Liver (tissue), 9 donors: Measurements from ENCODE around the gene FAM193A. TPM values are rescaled to one million over a fixed set of nuclear protein-coding genes. Genes with fewer than 3 reads are reported as not detected.

Experiments used
- DNase-seq: peaks from one replicate; pipeline ENCODE4 v3.0.0-alpha.2; 2017; ENCODE audit warnings: low spot score
- H3K27ac ChIP-seq, 2 donors: one replicate each; pipeline ENCODE4 v1.7.0; 2013; ENCODE audit warnings: inconsistent platforms in 2 of 2, low read length in 2 of 2, control low read depth in 1 of 2, low read depth in 1 of 2, mild to moderate bottlenecking in 1 of 2
- H3K27me3 ChIP-seq, 4 donors: one replicate each; pipeline versions ENCODE4 v1.6.1 to v1.7.0; 2013; ENCODE audit warnings: low read length in 3 of 4, inconsistent platforms in 1 of 4, mild to moderate bottlenecking in 1 of 4, moderate library complexity in 1 of 4; ENCODE audit not compliant: control insufficient read depth in 4 of 4, insufficient read depth in 4 of 4
- H3K36me3 ChIP-seq, 4 donors: one replicate each; pipeline versions ENCODE4 v1.6.1 to v1.7.0; 2013; ENCODE audit warnings: low read length in 3 of 4, mild to moderate bottlenecking in 3 of 4, low read depth in 1 of 4, moderate library complexity in 1 of 4; ENCODE audit not compliant: control insufficient read depth in 4 of 4, insufficient read depth in 3 of 4
- H3K4me1 ChIP-seq, 4 donors: one replicate each; pipeline versions ENCODE4 v1.6.1 to v1.7.0; 2013; ENCODE audit warnings: low read length in 3 of 4, mild to moderate bottlenecking in 3 of 4, moderate library complexity in 1 of 4; ENCODE audit not compliant: control insufficient read depth in 4 of 4, insufficient read depth in 4 of 4
- H3K4me3 ChIP-seq, 3 donors: one replicate each; pipeline versions ENCODE4 v1.6.1 to v1.7.0; 2013; ENCODE audit warnings: low read length in 3 of 3, control low read depth in 1 of 3, low read depth in 1 of 3, mild to moderate bottlenecking in 1 of 3
- H3K9ac ChIP-seq, 2 donors: one replicate each; pipeline ENCODE4 v1.7.0; 2013; ENCODE audit warnings: low read length in 2 of 2, mild to moderate bottlenecking in 2 of 2, moderate library complexity in 2 of 2, control low read depth in 1 of 2, low read depth in 1 of 2
- H3K9me3 ChIP-seq, 4 donors: one replicate each; pipeline versions ENCODE4 v1.6.1 to v1.7.0; 2013; ENCODE audit warnings: low read length in 3 of 4; ENCODE audit not compliant: control insufficient read depth in 4 of 4
- ATF3 ChIP-seq: IDR thresholded peaks from 2 replicates; pipeline ENCODE4 v1.6.1; 2016; ENCODE audit warnings: antibody characterized with exemption
- EGR1 ChIP-seq, 2 donors: IDR thresholded peaks; 2 replicates each; pipeline ENCODE4 v1.6.1; 2016 to 2018; ENCODE audit warnings: antibody characterized with exemption in 2 of 2, low read depth in 2 of 2
- FOXA1 ChIP-seq: IDR thresholded peaks from 2 replicates; pipeline ENCODE4 v1.6.1; 2016; ENCODE audit warnings: antibody characterized with exemption
- FOXA2 ChIP-seq: IDR thresholded peaks from 2 replicates; pipeline ENCODE4 v1.6.1; 2016; ENCODE audit warnings: antibody characterized with exemption
- GABPA ChIP-seq, 2 donors: IDR thresholded peaks in 1 of 2; conservative IDR thresholded peaks in 1 of 2; 2 replicates each; pipeline ENCODE4 v1.6.1; 2016; ENCODE audit warnings: antibody characterized with exemption in 2 of 2, mild to moderate bottlenecking in 1 of 2, moderate library complexity in 1 of 2
- HNF4A ChIP-seq, 2 donors: conservative IDR thresholded peaks; 2 replicates each; pipeline ENCODE4 v1.6.1; 2016; ENCODE audit warnings: antibody characterized with exemption in 2 of 2, mild to moderate bottlenecking in 2 of 2
- HNF4G ChIP-seq: IDR thresholded peaks from 2 replicates; pipeline ENCODE4 v1.6.1; 2016; ENCODE audit warnings: antibody characterized with exemption
- JUND ChIP-seq, 2 donors: IDR thresholded peaks; 2 replicates each; pipeline ENCODE4 v1.6.1; 2016; ENCODE audit warnings: antibody characterized with exemption in 2 of 2
- NR2F2 ChIP-seq: IDR thresholded peaks from 2 replicates; pipeline ENCODE4 v1.6.1; 2016; ENCODE audit warnings: antibody characterized with exemption
- RAD21 ChIP-seq, 2 donors: IDR thresholded peaks; 2 replicates each; pipeline ENCODE4 v1.6.1; 2016; ENCODE audit warnings: antibody characterized with exemption in 2 of 2, mild to moderate bottlenecking in 2 of 2
- RXRA ChIP-seq, 2 donors: IDR thresholded peaks; 2 replicates each; pipeline ENCODE4 v1.6.1; 2017 to 2018; ENCODE audit warnings: antibody characterized with exemption in 2 of 2, mild to moderate bottlenecking in 1 of 2
- SP1 ChIP-seq: IDR thresholded peaks from 2 replicates; pipeline ENCODE4 v1.6.1; 2018; ENCODE audit warnings: antibody characterized with exemption, mild to moderate bottlenecking
- TAF1 ChIP-seq: conservative IDR thresholded peaks from 2 replicates; pipeline ENCODE4 v1.6.1; 2016; ENCODE audit warnings: antibody characterized with exemption, mild to moderate bottlenecking
- YY1 ChIP-seq: IDR thresholded peaks from 2 replicates; pipeline ENCODE4 v1.6.1; 2016; ENCODE audit warnings: antibody characterized with exemption, mild to moderate bottlenecking
- WGBS: extraction: QIAGEN DNeasy Blood & Tissue Kit; methylation state at CpG from one replicate; pipeline ENCODE4 v1.1.7; 2013; 5-methylcytosine and 5-hydroxymethylcytosine counted together
- polyA plus RNA-seq, 2 donors: library from polyadenylated mRNA; stranded (reverse) in 1 of 2; unstranded in 1 of 2; fragments of 200-250 nt in 1 of 2; fragments of >200 nt in 1 of 2; fragmentation: Nextera tagmentation in 1 of 2; extraction: Ambion mirVana in 1 of 2; gene quantifications; one replicate each; pipeline versions ENCODE4 v1.2.1 to v1.2.3, GENCODE V29; 2013 to 2015
- total RNA-seq, 2 donors: library from RNA; depleted of rRNA; stranded (reverse); fragments of >200 nt; gene quantifications; one replicate each; pipeline ENCODE4 v1.2.3, GENCODE V29; 2014
- TF ChIP-seq, protein P1 (sequence below): fragments of 150-350 bp; IDR thresholded peaks from 2 replicates; pipeline ENCODE4 v1.5.1; 2017; ENCODE audit warnings: improper control_type of control experiment, low read depth, low read length; ENCODE audit not compliant: missing input control
- TF ChIP-seq, protein P2 (sequence below): IDR thresholded peaks from 2 replicates; pipeline ENCODE4 v1.6.1; 2016; ENCODE audit warnings: antibody characterized with exemption
- TF ChIP-seq, protein P3 (sequence below): IDR thresholded peaks from 2 replicates; pipeline ENCODE4 v1.6.1; 2016; ENCODE audit warnings: antibody characterized with exemption
- TF ChIP-seq, protein P4 (sequence below): IDR thresholded peaks from 2 replicates; pipeline ENCODE4 v1.6.1; 2016; ENCODE audit warnings: antibody characterized with exemption, mild to moderate bottlenecking
- donor health status: healthy.
- donor health status: healthy.
- donor health status: healthy.
- donor health status: healthy.
- donor health status: healthy.

The FAM193A gene
- total and polyA plus RNA-seq, 4 donors = 3.9 to 10.2 (median 7.0) TPM

DNA sequence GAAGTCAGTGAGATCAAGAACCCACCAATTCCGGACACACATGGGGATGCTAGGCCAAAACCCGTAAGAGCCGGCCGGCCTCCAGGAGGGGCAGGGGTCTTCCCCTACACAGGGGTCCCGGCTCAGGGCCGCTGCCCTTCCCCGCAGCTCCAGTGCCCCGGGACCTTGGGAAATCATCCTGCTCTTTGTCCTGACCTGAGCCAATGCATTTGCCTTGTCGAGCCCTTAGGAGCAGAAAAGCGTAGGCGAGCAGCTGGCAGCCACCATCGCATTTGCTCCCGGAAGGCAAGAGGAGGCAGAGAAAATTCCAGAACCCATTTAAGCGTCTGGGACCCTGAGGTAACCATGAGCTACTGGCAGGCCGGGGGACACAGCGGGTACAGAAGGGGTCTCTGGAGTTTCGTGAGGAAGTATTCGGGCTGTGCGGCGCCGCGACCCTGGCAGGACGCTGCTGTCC, 227.1 kb downstream of the FAM193A start (continued):
- TF ChIP-seq, protein P1, sequence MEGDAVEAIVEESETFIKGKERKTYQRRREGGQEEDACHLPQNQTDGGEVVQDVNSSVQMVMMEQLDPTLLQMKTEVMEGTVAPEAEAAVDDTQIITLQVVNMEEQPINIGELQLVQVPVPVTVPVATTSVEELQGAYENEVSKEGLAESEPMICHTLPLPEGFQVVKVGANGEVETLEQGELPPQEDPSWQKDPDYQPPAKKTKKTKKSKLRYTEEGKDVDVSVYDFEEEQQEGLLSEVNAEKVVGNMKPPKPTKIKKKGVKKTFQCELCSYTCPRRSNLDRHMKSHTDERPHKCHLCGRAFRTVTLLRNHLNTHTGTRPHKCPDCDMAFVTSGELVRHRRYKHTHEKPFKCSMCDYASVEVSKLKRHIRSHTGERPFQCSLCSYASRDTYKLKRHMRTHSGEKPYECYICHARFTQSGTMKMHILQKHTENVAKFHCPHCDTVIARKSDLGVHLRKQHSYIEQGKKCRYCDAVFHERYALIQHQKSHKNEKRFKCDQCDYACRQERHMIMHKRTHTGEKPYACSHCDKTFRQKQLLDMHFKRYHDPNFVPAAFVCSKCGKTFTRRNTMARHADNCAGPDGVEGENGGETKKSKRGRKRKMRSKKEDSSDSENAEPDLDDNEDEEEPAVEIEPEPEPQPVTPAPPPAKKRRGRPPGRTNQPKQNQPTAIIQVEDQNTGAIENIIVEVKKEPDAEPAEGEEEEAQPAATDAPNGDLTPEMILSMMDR = no peak
- TF ChIP-seq HNF4G (no peak), RAD21 (IDR thresholded peaks at IDR 0.05) (no peak), SP1 (no peak), HNF4A (conservative IDR thresholded peaks at IDR 0.05) (peak in 1 of 2 donors; percentile 58), TAF1 (no peak)
- TF ChIP-seq, protein P2, sequence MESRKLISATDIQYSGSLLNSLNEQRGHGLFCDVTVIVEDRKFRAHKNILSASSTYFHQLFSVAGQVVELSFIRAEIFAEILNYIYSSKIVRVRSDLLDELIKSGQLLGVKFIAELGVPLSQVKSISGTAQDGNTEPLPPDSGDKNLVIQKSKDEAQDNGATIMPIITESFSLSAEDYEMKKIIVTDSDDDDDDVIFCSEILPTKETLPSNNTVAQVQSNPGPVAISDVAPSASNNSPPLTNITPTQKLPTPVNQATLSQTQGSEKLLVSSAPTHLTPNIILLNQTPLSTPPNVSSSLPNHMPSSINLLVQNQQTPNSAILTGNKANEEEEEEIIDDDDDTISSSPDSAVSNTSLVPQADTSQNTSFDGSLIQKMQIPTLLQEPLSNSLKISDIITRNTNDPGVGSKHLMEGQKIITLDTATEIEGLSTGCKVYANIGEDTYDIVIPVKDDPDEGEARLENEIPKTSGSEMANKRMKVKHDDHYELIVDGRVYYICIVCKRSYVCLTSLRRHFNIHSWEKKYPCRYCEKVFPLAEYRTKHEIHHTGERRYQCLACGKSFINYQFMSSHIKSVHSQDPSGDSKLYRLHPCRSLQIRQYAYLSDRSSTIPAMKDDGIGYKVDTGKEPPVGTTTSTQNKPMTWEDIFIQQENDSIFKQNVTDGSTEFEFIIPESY = no peak

DNA sequence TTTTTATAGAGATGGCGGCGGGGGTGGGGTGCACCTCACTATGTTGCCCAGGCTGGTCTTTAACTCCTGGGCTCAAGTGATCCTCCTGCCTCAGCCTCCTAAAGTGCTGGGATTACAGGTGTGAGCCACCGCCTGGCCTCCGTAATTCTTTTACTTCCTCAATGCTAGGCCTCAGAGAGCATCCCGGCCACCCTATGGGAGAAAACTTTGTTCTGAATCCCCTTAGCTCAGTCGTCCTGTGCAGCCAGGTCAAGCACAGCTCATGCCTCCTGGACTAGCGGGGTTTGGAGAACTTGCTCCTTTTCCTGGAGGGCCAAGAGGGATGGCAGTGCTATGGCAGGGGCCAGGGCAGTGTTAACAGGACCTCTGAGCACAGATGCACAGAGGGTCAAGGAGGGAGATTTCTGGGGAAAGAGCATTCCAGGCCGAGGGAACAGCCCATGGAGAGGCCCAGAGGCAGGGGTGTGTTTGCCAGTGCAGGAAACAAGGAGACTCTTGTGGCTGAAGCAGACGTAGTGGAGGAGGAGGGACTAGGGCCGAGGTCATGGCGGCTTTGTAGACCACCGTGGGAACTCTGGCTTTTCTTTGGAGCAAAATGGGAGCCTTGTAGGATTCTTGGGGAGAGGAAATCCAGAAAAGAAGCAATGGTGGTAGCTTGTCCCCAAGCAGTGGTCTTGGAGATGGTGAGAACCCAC, 229.5 kb downstream of the FAM193A start:
- no peak for DNase-seq
- no peak overlapping the region for H3K9ac ChIP-seq
- H3K36me3 ChIP-seq = no peaks in the 10 kb centered on the region
- H3K9me3 ChIP-seq = no peaks in the 10 kb centered on the region
- peaks cover 5 to 12% (median 10%) of the 10 kb centered on the region in 4 donors for H3K4me1 ChIP-seq
- no peak overlapping the region for H3K27ac ChIP-seq
- WGBS = 96% methylated on average over 12 of the region's 12 CpGs
- no peaks in the 10 kb centered on the region for H3K27me3 ChIP-seq
- TF ChIP-seq HNF4G (no peak), RAD21 (IDR thresholded peaks at IDR 0.05) (no peak), EGR1 (IDR thresholded peaks at IDR 0.05; ENCODE audit: low read depth in 2 of 2) (no peak), TAF1 (no peak), RXRA (IDR thresholded peaks at IDR 0.05) (no peak), FOXA2 (no peak), FOXA1 (no peak), HNF4A (conservative IDR thresholded peaks at IDR 0.05) (no peak), JUND (IDR thresholded peaks at IDR 0.05) (no peak), SP1 (no peak), NR2F2 (no peak), YY1 (no peak), ATF3 (no peak), GABPA (IDR thresholded peaks at IDR 0.05 in 1 of 2, conservative IDR thresholded peaks at IDR 0.05 in 1 of 2) (no peak)
- TF ChIP-seq, protein P1 = no peak
- TF ChIP-seq, protein P2 = no peak
- TF ChIP-seq, protein P3, sequence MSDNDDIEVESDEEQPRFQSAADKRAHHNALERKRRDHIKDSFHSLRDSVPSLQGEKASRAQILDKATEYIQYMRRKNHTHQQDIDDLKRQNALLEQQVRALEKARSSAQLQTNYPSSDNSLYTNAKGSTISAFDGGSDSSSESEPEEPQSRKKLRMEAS = no peak
- TF ChIP-seq, protein P4, sequence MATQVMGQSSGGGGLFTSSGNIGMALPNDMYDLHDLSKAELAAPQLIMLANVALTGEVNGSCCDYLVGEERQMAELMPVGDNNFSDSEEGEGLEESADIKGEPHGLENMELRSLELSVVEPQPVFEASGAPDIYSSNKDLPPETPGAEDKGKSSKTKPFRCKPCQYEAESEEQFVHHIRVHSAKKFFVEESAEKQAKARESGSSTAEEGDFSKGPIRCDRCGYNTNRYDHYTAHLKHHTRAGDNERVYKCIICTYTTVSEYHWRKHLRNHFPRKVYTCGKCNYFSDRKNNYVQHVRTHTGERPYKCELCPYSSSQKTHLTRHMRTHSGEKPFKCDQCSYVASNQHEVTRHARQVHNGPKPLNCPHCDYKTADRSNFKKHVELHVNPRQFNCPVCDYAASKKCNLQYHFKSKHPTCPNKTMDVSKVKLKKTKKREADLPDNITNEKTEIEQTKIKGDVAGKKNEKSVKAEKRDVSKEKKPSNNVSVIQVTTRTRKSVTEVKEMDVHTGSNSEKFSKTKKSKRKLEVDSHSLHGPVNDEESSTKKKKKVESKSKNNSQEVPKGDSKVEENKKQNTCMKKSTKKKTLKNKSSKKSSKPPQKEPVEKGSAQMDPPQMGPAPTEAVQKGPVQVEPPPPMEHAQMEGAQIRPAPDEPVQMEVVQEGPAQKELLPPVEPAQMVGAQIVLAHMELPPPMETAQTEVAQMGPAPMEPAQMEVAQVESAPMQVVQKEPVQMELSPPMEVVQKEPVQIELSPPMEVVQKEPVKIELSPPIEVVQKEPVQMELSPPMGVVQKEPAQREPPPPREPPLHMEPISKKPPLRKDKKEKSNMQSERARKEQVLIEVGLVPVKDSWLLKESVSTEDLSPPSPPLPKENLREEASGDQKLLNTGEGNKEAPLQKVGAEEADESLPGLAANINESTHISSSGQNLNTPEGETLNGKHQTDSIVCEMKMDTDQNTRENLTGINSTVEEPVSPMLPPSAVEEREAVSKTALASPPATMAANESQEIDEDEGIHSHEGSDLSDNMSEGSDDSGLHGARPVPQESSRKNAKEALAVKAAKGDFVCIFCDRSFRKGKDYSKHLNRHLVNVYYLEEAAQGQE = no peak
- H3K4me3 ChIP-seq = no peak overlapping the region
